Measurements from ENCODE around the gene ZNF695.

ZNF695 gene

GRCh38 chr1:247007511-247008405, at the start of gene ZNF695:
ZNF695 (minus strand) TSS chr1:247008057; CDS start chr1:247007908, 149 bp downstream.
- H3K27ac ChIP-seq: no peak within 1 kb of the TSS
- DNase-seq (ENCODE audit: low spot score): peak; percentile 81
- TF ChIP-seq CTCF (IDR thresholded peaks at IDR 0.05): no peak
- H3K4me3 ChIP-seq: peak within 1 kb of the TSS; percentile 77

- TF ChIP-seq CTCF (IDR thresholded peaks at IDR 0.05): no peak
Observed at GRCh38 chr1:247056071-247056470, 48.2 kb upstream of the ZNF695 start.

GRCh38 chr1:247054992-247055415, 47.1 kb upstream of the ZNF695 start:
- no peak for TF ChIP-seq CTCF (IDR thresholded peaks at IDR 0.05)
- Histone ChIP-seq H3K4me3 (no peak overlapping the region), H3K27ac (no peak overlapping the region)
- DNase-seq (ENCODE audit: low spot score): no peak

More at GRCh38 chr1:247056071-247056470, 48.2 kb upstream of the ZNF695 start:
- Histone ChIP-seq H3K4me3 (no peak overlapping the region), H3K27ac (no peak overlapping the region)
- no peak for DNase-seq (ENCODE audit: low spot score)

- TF ChIP-seq CTCF (IDR thresholded peaks at IDR 0.05): no peak
- no peak overlapping the region for H3K27ac ChIP-seq
- no peak for DNase-seq (ENCODE audit: low spot score)
Observed at GRCh38 chr1:247047702-247048101, 39.8 kb upstream of the ZNF695 start.

GRCh38 chr1:247047260-247047659, 39.4 kb upstream of the ZNF695 start:
- Histone ChIP-seq H3K27ac (no peak overlapping the region), H3K4me3 (no peak overlapping the region)
- no peak for TF ChIP-seq CTCF (IDR thresholded peaks at IDR 0.05)
- DNase-seq (ENCODE audit: low spot score): no peak

More at GRCh38 chr1:247047702-247048101, 39.8 kb upstream of the ZNF695 start:
- H3K4me3 ChIP-seq: no peak overlapping the region

- DNase-seq (ENCODE audit: low spot score): no peak
- no peak for TF ChIP-seq CTCF (IDR thresholded peaks at IDR 0.05)
- Histone ChIP-seq H3K4me3 (no peak overlapping the region), H3K27ac (no peak overlapping the region)
Observed at GRCh38 chr1:247043406-247043805, 35.5 kb upstream of the ZNF695 start.

Measured in coronary artery (tissue), 2 donors.